Left kidney (tissue), 8 donors: ENCODE data around the gene IST1. TPM values are rescaled to one million over a fixed set of nuclear protein-coding genes. Genes with fewer than 3 reads are reported as not detected.
A peak's percentile ranks its signal among the peaks of the same experiment; 100 is the strongest.
"Not testable (repeated sequence)": the region's sequence is repeated elsewhere in the genome, so short reads cannot be mapped to it uniquely, and the experiment has no call there.

ENCODE experiments used
- DNase-seq: peaks from one replicate; pipeline ENCODE4 v3.0.0-alpha.2; 2013
- long read RNA-seq, 8 donors: transcript quantifications; one replicate each; lab custom pipeline, GENCODE V29; 2026
- polyA plus RNA-seq: library from polyadenylated mRNA; unstranded; fragments of 120-200 nt; gene quantifications from one replicate; pipeline ENCODE4 v1.2.1, GENCODE V29; 2013; ENCODE audit not compliant: insufficient read length

The IST1 gene
- 359 TPM for polyA plus RNA-seq
- long read RNA-seq, donor 1, full-length matches to known transcripts: 48 of 60 reads
- long read RNA-seq, donor 1, partial matches to known transcripts: 6 of 60 reads
- long read RNA-seq, donor 1, other reads (novel, unspliced or antisense): 6 of 60 reads
- long read RNA-seq, donor 2, full-length matches to known transcripts: 37 of 78 reads
- long read RNA-seq, donor 2, partial matches to known transcripts: 36 of 78 reads
- long read RNA-seq, donor 2, other reads (novel, unspliced or antisense): 5 of 78 reads
- long read RNA-seq, donor 3, full-length matches to known transcripts: 28 of 38 reads
- long read RNA-seq, donor 3, partial matches to known transcripts: 10 of 38 reads
- long read RNA-seq, donor 3, other reads (novel, unspliced or antisense): 0 of 38 reads
- long read RNA-seq, donor 4, full-length matches to known transcripts: 6 of 6 reads
- long read RNA-seq, donor 4, partial matches to known transcripts: 0 of 6 reads
- long read RNA-seq, donor 4, other reads (novel, unspliced or antisense): 0 of 6 reads
- long read RNA-seq, donor 5, full-length matches to known transcripts: 62 of 132 reads
- long read RNA-seq, donor 5, partial matches to known transcripts: 65 of 132 reads
- long read RNA-seq, donor 5, other reads (novel, unspliced or antisense): 5 of 132 reads
- long read RNA-seq, donor 6, full-length matches to known transcripts: 37 of 54 reads
- long read RNA-seq, donor 6, partial matches to known transcripts: 17 of 54 reads
- long read RNA-seq, donor 6, other reads (novel, unspliced or antisense): 0 of 54 reads
- long read RNA-seq, donor 7, full-length matches to known transcripts: 57 of 163 reads
- long read RNA-seq, donor 7, partial matches to known transcripts: 106 of 163 reads
- long read RNA-seq, donor 7, other reads (novel, unspliced or antisense): 0 of 163 reads
- long read RNA-seq, donor 8, full-length matches to known transcripts: 15 of 15 reads
- long read RNA-seq, donor 8, partial matches to known transcripts: 0 of 15 reads
- long read RNA-seq, donor 8, other reads (novel, unspliced or antisense): 0 of 15 reads

DNA sequence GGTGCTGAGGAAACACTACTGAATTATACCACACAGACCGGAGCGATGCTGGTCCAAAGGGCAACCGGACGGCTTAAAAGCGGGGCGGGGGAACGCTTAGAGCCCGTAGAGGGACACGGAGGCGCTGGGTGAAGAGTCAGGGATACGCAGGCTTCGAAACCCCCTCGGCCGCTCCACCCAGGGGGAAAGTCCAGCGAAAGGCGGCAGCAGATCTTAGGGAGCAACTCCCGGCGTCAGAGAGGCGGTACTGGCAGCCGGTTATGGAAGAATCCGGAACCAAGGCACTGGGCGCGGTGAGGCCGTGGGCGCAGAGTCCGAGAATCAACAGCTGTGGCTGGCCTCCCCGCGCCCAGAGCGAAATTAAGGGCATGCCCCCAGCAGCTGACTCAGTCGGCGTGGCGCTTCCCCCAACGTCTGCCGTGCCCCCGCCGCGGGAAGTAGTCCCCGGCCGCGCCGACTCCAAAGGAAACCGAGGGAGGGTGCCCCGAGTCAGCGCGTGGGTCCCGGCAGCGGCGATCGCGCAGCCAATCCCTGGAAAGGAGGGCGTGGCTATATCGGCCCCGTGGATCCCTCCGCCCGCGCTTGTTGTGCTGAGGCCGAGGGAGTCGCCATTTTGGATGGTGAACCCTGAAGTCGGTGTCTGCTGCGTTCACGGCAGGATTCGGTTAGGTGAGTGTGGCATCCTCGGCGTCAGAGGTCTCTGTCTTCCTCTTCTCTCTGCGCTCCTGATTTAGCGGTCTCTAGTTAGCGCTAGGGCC, at the start of gene IST1:
IST1 (plus strand) TSS at position 611 of the 758 bp plus-strand sequence. CDS start 20,110 bp downstream, outside the sequence.
- DNase-seq: peak; percentile 98

DNA sequence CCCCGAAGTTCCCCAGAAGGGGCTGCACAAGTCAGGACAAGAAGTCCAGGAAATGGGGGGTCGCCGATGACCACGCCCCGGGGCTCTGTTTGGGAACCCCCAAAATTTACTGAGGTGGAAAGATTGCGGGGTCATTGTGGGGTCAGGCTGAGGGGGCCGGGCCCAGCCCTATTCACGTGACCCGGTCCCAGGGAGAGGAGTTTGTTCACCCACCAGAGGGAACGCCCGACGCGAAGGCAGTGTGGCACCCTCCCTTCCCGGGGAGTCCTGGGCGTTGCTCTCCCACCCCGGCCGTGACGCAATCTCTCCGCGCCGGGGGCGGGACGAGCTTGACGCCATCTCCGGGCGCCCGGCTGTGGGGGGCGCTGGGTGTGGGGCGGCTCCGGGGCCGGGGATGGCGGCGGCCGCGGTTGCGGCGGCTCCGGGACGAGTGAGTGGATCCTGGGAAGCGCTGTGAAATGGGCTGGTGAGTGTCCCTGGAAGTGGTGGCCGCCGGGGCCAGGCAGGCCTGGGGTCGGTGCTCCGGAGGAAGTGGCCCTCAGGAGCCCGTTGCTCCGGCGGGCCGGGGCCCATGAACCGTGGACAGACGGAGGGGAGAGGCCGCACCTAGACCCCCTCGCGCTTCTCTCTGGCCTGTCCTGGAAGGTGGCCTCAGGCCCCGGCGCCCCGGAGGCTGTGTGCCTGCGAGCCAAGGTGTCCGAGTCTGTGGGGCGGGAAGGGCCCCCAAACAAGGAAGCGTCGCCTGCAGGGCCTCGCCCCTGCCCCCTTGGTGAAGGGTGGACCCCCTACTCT, 49.5 kb upstream of the IST1 start, which contains the start of gene ATXN1L:
ATXN1L (plus strand) TSS at position 338 of the 792 bp plus-strand sequence. CDS start 3,765 bp downstream, outside the sequence.
- peak; percentile 90 for DNase-seq

DNA sequence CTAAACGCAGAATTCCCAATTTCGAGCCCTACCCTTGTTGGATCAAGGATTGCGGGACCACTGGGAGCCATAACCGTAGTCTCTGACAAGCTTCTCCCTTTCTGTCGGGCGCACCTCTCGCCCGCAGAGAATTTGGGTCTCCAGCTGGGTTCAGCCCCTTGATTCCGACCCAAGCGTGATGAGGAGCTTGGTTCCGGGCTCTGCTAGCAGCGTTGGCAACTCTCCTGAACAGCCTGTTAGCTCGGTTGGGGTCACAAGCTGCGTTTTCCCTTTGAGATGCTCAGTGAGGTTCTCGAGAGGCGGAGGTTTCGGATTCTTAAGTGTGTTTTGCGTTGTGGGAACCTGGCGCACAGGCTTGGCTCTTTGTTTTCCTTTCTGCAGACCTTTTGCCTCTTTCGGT, 48.9 kb upstream of the IST1 start:
- DNase-seq: no peak

DNA sequence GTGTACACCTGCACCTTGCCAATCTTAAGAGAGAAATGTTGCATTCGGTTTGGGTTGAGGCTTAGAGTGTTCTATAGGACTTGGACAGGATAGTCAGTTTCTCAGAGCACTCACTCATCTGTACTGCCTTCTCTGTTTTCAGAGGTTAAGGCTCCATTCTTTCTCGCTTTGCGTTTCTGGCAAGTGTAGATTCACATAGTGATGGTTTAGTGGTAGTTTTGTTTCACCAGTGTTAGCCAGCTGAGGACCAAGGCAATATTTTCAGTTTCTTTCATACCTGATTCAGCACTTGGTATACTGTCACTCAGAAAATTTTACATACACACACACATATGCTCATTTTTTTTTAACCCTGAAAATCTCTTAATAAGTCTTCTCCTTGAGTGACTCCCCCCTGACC, 48.2 kb upstream of the IST1 start:
- no peak for DNase-seq

DNA sequence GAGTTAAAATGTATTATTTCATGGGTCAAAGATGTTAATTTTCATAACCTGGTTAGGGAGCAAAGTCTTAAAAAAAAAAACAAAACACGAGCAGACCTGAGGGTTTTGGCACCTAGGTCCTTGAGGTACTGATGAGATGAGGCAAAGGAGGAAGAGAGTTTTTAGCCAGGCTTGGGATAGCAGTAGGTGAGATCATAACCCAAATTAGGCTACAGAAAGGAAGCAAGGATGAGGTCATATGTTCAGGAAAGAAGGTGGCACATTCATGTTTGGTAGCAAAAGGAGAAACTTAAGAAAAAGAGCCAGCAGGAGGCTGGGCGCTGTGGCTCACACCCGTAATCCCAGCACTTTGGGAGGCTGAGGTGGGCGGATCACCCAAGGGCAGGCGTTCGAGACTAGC, 46.7 kb upstream of the IST1 start:
- no peak for DNase-seq

DNA sequence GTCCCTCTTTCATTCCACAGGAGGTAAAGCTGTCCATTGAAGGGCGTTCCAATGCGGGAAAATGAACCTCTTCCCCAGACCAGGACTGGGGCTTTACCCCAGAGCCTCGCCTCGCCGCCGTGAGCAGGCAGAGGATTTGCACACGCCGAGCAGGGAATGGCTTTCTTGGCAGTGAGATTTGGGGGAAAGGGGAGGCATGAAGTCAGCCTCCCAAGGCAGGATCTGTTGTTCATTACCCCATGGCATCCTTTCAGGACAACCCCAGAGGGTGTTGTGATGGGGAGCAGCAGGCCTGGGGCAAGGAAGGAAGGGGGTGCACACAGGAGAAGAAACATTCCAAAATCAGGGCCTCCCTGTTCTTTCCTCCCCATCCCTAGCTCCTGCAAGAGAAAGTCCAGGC, 43.6 kb upstream of the IST1 start:
- DNase-seq: no peak

DNA sequence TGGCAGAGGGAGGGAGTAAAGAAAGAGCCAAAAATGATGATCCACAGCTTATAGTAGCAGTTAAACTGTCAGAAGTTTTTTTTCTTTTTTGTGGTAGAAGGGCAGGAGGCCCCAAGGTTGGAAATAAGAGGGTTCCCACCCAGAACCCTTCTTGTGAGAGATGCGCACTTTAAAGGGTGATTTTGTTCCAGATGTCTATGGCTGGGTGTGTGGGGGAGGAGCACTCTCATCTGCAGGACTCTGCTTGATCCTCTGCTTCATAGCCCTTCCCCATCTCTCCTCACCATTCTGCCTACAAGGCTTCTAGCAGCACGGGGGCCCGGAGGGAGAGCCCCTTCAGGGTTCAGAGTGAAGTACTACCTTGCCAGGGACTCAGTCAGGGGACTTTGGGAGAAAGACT, 43.2 kb upstream of the IST1 start:
- DNase-seq: no peak

DNA sequence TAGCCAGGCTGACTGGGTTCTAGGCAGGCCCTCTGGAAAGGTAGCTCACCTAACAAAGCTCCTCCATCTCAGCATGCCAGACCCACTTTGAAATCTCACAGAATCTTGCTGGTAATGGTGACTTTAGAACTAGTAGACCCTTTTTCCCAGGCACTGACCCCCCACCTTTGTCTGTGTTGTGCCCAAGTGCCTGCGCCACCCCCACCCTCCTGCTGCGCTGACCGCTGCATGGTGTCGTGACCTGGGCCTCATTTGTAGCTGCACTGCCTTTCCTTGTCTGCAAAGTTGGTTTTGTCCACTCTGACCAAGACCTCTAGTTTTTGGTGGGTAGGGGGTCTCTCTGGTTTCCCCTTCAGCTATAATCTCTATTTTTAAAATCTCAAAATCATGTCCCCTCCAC, 42.8 kb upstream of the IST1 start:
- no peak for DNase-seq

DNA sequence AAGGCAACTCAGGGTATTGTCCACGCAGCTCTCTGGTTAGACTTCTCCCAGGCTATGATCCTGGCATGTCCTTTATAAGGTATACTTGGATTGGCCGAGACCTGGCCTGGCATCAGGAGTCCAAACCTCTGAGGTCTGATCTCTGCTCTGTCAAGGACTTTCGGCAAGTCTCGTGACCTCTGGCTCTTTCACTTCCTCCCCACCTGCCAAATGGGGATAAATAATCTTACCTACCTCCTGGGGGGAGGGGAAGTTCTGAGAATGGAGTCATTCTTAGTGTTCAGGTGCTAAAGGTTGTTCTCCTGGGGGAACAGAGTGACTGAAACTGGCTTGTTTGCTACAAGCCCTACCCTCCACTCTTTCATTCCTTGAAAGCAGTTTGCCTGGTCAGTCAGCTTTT, 41.9 kb upstream of the IST1 start:
- DNase-seq: no peak

DNA sequence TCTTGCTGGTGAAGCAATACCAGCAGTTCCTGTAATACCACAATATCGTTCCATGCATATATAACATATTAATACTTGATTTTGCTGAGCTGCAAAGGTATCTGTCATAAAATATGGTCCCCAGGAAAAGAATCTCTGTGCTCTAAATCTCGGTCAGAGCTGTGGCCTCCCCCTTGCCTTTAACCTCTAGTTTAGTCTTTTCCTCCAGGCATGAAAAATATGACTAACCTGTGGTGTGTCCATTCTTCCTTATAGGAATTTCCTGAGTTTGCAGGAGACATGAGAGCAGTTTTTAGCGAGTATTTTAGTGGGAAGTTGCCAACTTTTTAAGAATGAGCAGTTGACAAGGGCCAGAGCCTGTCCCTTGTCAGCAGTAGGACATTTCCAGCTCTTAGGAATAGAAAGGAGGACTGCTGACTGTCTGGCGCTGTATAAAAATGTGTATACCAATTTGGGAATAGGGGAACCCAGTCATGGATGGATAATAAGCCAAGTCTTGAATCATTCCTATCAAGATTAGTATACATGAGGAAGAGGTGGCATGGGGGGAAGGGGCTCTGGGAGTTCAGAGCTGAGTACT, 40.9 kb upstream of the IST1 start:
- DNase-seq: no peak

DNA sequence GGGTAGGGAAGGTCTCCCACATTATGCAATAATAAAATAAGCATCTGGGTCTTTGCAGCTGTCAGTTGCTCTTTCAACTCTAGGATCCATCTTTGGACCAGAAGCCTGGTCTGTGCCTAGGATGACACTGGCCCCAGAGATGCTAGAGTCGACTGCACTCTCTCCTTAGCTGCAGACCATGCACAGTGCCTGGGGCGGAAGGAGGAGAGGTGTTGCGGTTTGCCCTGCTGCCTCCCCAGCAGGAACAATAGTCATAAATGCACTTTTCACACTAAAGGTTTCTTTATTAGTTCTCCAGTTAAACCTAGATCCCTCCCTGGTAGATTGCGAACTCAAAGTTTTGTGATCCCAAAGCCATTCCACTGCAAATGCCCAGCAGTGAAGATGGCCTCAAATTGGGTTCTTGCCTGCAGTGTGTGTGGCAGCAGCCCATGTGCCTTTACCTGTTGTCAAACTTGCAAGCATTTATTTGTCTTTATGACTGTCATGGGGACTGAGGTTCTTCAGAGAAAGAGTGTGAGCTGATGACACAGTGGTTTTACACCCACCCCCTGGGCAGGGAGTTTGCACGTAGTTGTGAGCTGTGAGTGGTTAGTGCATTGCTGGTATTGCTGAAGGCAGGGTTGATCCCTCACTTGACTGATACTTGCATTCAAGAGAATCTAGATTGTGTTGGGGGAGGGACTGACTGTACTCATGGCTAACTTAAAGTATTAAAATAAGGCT, 39.2 kb upstream of the IST1 start:
- DNase-seq: no peak

DNA sequence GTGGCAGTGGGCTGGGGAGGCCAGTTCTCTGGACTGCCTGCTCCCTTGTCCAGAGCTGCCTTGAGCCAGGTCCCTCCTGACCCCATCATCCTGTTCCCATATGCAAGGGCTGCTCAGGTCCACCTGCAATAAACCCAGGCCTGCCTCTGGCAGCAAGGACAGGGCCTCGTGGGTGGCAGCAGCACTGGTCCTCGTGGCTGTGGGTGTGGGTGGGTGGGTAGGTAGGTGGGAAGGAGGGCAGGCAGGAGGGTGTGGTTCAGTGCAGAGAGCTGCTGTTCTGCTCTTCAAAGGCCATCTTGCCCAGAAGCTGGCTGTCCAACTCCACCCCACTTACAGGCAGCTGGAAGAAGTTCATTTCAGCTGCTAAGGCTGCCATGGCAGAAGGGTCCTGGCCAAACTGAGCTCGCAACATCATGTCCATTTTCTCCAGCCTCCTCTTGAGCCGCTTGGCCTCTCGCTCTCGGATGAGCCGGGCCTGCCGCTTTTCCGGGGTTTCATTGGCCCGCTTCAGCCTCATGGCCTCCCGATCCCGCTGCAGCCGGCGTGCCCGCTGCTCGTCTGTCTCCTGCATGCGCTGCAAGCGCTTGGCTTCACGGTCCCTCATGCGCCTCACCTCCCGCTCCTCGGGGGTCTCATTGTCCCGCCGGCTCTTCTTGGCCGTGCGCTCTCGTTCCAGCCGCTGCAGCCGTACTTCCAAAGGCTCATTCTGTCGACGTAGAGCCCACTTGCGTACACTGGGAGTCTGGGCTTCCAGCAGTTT, 35.4 kb upstream of the IST1 start:
- no peak for DNase-seq

DNA sequence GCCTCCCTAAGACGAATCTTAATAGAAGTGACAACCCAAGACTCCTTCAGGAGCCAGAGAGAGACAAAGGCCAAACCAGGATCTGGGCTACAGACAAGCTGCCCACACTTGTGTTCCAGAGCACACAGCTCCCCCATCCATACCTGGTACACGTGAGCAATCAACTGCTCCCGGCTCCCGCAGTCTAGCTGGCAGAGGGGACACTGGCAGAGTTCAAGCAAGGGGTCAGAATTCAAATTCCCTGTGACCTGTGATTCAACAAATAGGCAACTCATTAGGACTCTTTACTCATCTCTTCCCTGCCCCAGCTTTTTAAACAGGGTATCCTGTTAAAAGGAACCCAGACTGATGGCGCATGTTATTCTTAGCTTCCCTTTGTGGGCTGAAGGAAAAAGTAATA, 31.3 kb upstream of the IST1 start:
- no peak for DNase-seq

DNA sequence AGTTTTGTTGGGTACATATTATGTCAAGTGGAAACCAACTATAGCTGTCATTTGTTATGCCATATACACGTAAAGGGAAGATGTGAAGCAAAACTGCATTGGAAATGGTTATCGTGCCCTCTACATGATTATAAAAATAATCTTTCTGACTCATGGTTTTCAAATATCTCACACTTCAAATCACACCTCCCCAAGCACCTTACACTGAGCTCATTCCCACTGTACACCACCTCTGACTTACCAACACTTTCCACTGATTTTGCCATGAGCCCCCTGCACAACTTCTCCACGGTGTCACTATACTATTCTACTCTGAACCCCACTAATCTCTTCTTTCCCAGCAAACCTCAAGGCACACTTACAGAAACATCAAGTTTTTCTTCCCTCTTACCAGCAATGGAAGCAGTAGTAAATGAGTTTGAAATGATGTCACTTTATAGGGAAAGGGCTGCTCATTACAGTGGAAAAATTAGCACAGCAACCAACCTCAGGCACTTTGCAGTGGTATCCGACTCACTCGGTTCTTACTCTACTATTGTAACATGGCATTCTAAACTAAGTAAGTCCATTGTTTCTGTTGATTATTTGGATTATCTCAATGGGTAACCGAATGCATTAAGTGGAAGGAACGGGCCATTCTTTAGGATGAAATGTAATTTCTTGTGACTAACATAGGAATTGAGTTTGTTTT, 30.0 kb upstream of the IST1 start:
- no peak for DNase-seq

DNA sequence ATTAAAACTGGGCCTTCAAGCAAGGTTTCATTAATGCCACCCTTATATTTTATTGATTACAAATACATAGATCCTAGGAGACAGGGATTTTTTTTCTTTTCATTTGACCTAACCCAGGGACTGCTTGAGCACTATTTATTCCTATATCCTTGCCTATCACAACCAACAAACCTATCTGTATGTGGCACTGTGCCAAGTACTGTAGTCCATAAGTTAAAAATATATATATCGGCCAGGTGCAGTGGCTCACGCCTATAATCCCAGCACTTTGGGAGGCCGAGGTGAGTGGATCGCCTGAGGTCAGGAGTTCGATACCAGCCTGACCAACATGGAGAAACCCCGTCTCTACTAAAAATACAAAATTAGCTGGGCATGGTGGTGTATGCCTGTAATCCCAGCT, 28.2 kb upstream of the IST1 start:
- DNase-seq: not testable (repeated sequence)

DNA sequence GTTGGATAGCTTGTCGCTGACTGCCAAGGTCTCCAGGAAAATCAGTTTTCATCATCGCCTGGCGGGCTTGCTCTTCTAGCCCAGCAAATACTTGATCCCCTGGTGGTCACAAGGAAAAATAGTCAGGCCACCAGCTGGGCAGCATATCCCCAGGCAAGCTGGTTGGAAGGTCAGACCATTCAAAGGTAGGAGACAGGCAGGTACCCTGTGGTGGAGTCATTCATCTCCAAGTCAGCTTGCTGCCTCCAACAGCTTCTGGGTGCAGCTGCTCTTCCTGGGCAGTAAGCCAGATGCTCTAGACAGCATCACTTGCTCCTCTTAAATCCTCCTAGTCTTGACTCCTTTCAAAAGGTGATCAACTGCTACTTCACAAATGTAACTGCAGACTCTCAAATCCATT, 27.4 kb upstream of the IST1 start:
- DNase-seq: no peak

DNA sequence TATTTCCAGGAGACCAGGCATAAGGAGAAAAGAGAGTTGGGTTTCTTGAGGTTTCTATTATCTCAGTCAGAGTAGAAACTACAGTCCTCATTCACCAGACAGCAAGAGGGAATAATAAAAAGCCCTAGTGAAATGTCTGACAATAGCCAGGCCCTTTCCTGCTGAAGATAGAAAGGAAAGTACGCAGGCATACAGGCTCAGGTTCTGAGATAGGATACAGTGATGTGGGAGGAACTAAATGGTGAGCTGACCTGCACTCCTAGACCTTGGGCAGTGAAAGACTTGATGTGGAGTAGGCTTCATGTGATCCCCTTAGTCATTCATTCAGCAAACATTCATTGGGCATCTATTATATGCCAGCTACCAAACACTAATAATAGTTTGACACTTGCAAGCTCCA, 26.2 kb upstream of the IST1 start:
- DNase-seq: no peak

DNA sequence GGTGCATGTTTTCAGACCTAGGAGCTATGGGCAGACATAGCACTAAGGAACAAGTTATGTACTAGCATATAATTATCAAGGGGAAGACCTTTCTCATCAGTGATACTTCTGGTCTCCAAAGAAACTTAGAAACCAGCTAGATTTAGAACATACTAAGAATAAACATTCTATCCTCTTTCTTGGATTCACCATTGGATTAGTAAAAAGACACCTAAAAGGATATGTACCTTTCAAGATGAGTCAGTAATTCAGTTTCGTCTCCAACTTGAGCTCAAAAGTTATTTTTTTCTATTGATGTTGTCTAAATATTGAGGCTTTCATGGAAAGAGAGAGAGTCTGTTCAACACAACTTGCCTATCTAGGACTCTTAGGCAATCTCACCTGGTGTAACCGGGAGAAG, 24.5 kb upstream of the IST1 start:
- DNase-seq: no peak

DNA sequence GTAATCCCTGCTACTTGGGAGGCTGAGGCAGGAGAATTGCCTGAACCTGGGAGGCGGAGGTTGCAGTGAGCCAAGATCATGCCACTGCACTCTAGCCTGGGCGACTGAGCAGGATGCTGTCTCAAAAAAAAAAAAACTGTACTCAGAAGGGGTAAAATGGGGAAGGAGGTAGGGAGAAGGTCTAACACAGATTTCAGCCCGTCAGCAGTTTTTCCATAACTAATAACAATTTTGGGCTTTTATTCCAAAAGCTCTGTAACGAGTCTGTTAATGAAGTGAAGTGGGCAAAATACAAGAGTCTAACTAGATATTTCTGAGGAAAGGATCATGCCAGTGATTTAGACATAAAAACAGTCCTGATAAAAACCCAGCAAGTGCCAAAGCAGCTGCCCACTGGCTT, 22.1 kb upstream of the IST1 start:
- no peak for DNase-seq
